Activated CD8-positive, alpha-beta memory T cell treated with anti-CD3 and anti-CD28 coated beads, Interleukin-2, amount 10 ng/mL, durations not matched to agents 7 days and 5 days (primary cell): Measurements from ENCODE around the gene SCAI. TPM values are rescaled to one million over a fixed set of nuclear protein-coding genes. Genes with fewer than 3 reads are reported as not detected.
"Not testable (repeated sequence)": the region's sequence is repeated elsewhere in the genome, so short reads cannot be mapped to it uniquely, and the experiment has no call there.

Experiments used
- ATAC-seq: fragments of 150-1000 bp; cut with Tn5 transposase; one replicate; pipeline ENCODE4 v1.10.0; 2021; ENCODE audit warnings: moderate library complexity
- CTCF ChIA-PET: fragments of 350-600 bp; sonication (Branson Sonifier 250); formaldehyde crosslinking; loops from one replicate; lab custom pipeline; 2021; ENCODE audit warnings: antibody characterized with exemption; lab: Charles Lee
- DNase-seq: peaks from one replicate; pipeline ENCODE4 v3.0.0-alpha.2; 2020
- H3K27ac Mint-ChIP-seq: one replicate; pipeline ENCODE4 v1.8.0; 2021; ENCODE audit warnings: mild to moderate bottlenecking, mixed read lengths
- H3K27me3 Mint-ChIP-seq: one replicate; pipeline ENCODE4 v1.8.0; 2021; ENCODE audit warnings: mixed read lengths
- H3K36me3 Mint-ChIP-seq: one replicate; pipeline ENCODE4 v1.8.0; 2021; ENCODE audit warnings: mild to moderate bottlenecking, mixed read lengths
- H3K4me1 Mint-ChIP-seq: one replicate; pipeline ENCODE4 v1.8.0; 2021; ENCODE audit warnings: mixed read lengths
- H3K4me3 Mint-ChIP-seq: one replicate; pipeline ENCODE4 v1.8.0; 2021; ENCODE audit warnings: mild to moderate bottlenecking, moderate library complexity, mixed read lengths
- H3K9me3 Mint-ChIP-seq: one replicate; pipeline ENCODE4 v1.8.0; 2022; ENCODE audit warnings: low read depth, mixed read lengths
- total RNA-seq, 2 experiments: library from RNA; stranded (reverse); gene quantifications; one replicate each; pipeline ENCODE4 v1.2.3, GENCODE V29; 2021

The SCAI gene
- total RNA-seq, 2 experiments from 2014 or later: 9.4 to 13.7 TPM

DNA sequence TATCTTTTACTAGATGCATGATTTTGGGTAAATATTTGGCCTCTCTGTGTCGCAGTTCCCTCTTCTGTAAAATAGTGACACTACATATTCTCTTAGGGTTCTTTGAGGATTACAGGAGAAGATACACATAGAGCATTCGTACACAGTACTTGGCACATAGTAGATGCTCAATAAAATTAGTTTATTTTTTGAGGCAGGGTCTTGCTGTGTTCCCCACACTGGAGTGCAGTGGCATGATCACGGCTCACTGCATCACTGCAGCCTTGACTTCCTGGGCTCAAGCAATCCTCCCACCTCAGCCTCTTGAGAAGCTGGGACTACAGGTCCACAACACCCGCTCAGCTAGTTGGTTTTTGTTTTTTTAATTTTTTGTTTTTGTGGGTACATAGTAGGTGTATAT lies 1.6 kb downstream of the SCAI start:
- no peak overlapping the region for H3K27ac Mint-ChIP-seq
- H3K9me3 Mint-ChIP-seq: no peaks in the 10 kb centered on the region
- no peaks in the 10 kb centered on the region for H3K27me3 Mint-ChIP-seq
- no peak for DNase-seq
- peaks cover 11% of the 10 kb centered on the region for H3K36me3 Mint-ChIP-seq
- peak overlapping the region; percentile 91 for H3K4me3 Mint-ChIP-seq
- H3K4me1 Mint-ChIP-seq: peaks cover 35% of the 10 kb centered on the region
- CTCF ChIA-PET: interaction anchor here (0.6 to 5.4 kb wide), 14 partner anchors 8 to 1568 kb away, joined by 3 to 28 read pairs (median 4); partner anchors contain the start of gene WDR38
- ATAC-seq: no peak

DNA sequence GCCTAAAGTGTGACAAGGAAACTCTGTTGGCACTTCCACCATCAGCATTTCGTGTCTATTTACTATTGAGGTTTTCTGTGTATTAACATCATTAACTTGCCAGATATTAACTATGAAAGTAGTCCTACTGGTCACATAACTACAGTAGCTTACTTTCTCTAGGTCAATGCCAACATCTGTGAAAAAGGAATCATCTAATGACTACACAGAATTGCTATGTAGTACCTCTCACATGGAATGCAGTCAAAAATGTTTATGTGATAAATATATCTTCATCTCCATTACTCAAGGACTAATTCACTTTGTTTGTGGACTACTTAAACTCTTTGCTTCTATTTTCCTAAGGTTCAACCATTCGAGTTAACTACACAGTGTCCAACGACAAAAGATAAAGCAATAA lies 2.1 kb downstream of the SCAI start:
- peaks cover 31% of the 10 kb centered on the region for H3K4me1 Mint-ChIP-seq
- no peak overlapping the region for H3K27ac Mint-ChIP-seq
- DNase-seq: no peak
- no peak overlapping the region for H3K4me3 Mint-ChIP-seq
- H3K36me3 Mint-ChIP-seq: peaks cover 11% of the 10 kb centered on the region
- no peaks in the 10 kb centered on the region for H3K27me3 Mint-ChIP-seq
- CTCF ChIA-PET: interaction anchor here (0.7 to 5.4 kb wide), 5 partner anchors 14 to 1836 kb away, joined by 3 to 28 read pairs (median 7); partner anchors contain the start of gene WDR38
- no peak for ATAC-seq
- H3K9me3 Mint-ChIP-seq: no peaks in the 10 kb centered on the region

DNA sequence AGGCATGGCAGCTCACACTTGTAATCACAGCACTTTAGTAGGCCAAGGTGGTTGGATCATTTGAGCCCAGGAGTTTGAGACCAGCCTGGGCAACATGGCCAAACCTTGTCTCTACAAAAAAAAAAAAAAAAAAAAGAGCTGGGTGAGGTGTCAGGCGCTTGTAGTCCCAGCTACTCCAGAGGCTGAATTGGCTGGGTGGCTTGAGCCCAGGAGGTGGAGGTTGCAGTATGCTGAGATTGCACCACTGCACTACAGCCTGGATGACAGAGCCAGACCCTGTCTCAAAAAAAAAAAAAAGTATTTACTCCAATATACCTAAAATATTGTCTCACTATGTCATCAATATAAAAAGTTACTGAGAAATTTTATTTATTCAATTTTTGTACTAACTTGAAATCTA lies 2.8 kb downstream of the SCAI start:
- CTCF ChIA-PET: interaction anchor here (0.7 to 5.4 kb wide), 3 partner anchors 9 to 1835 kb away, joined by 3 to 28 read pairs (median 3); no protein-coding TSS in a partner anchor
- DNase-seq (no peak), ATAC-seq (no peak)
- Mint-ChIP-seq H3K4me3 (no peak overlapping the region), H3K27ac (no peak overlapping the region), H3K36me3 (peaks cover 11% of the 10 kb centered on the region), H3K27me3 (no peaks in the 10 kb centered on the region), H3K4me1 (peaks cover 28% of the 10 kb centered on the region), H3K9me3 (no peaks in the 10 kb centered on the region)

DNA sequence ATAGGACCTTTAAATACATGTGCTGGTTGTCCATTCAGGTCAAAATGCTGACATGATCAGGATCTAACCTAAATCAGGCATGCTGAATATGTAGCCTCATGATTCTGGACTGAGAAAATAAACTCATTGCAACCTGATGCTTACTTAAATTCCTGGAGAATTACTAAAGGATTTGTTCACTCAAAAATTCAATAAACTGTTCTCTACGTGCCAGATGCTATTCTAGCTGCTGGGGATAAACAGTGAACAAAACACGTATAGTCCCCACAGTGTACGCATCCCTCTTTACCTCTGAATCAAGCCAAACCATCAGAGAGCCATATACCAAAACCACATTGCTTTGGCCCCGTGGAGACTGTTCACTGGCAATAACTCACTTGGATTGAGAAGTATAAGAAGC lies 6.1 kb downstream of the SCAI start:
- ATAC-seq: no peak
- Mint-ChIP-seq H3K4me3 (no peak overlapping the region), H3K4me1 (peaks cover 28% of the 10 kb centered on the region), H3K27me3 (no peaks in the 10 kb centered on the region), H3K36me3 (peaks cover 25% of the 10 kb centered on the region), H3K27ac (no peak overlapping the region), H3K9me3 (peaks cover 9% of the 10 kb centered on the region)
- CTCF ChIA-PET: no interaction called here
- no peak for DNase-seq

DNA sequence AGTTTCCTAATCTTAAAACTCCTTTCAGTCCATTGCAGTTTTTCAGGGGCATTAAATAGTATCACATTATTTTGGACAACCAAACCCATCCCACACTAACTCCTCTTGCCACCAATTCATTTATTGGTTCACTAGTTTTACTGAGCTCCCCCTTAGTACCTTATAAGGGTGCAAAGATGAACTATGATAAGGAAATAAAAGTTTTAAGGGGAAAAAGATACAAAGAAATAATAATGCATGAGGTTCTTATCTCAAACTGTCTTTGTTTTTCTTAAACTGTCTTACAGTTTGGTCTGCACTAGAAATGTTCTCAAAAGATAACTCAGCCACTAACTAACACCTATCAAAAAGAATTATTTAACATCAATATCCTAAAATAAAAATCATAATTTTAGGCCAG lies 8.4 kb downstream of the SCAI start:
- DNase-seq (no peak), ATAC-seq (no peak)
- peaks cover 9% of the 10 kb centered on the region for H3K9me3 Mint-ChIP-seq
- peaks cover 20% of the 10 kb centered on the region for H3K4me1 Mint-ChIP-seq
- no peaks in the 10 kb centered on the region for H3K27me3 Mint-ChIP-seq
- H3K36me3 Mint-ChIP-seq: peaks cover 20% of the 10 kb centered on the region
- no peak overlapping the region for H3K4me3 Mint-ChIP-seq
- CTCF ChIA-PET: interaction anchor here (2.6 kb wide), 1 partner anchor 8 kb away, joined by 15 read pairs; the partner anchor contains the start of gene SCAI
- H3K27ac Mint-ChIP-seq: no peak overlapping the region

DNA sequence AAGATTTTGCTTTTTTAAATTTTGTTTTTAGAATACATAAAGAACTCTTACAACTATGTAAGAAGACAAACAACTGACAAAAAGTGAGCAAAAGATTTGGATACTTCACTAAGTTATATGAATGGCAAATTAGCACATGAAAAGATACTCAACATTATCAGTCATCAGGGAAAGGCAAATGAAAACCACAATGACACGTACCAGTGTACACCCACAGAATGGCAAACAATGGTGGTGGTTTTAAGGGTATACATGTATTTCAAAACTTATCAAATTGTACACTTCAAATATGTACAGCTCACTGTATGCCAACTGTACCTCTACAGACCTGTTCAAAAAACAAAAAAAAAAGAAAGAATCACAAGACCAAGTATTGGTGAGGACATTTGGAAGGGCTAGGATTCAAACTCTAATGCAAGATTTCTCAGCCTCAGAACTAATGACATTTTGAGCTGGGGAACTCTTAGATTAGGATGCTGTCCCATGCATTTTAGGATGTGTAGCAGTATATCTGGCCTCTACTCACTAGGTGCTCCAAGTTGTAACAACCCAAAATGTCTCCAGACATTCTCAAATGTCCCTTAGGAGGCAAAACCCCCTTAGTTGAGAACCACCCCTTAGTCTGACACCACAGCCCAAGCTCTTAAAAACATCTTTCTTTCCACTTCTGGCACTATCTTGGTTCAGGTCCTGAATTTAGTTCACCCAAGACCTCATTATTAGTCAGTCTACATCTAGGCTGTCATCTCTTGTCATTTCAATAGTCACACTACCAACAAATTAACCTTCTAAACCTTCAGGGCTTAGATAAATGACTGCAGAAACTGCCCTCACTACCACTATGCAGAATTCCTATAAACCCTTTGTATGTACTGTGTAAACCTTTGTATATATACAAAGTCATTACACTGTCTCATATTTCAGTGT lies 9.7 kb downstream of the SCAI start:
- DNase-seq: no peak

DNA sequence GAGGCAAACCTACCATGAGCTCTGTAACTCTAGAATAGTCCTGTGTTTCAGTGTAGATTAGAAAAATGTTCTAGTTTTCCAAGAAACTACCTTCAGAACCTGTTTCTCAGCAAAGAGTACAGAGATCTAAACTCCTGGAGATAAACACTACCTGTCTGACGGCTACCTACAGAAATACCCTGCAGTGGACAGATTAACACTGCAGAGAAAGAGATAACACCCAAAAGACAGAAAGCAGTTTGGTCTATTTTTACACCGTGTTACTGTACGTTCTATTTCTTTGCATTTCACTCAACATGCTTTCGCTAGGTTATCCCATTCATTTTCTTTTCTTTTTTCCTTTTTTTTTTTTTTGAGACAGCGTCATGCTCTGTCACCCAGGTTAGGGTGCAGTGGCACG lies 11.6 kb downstream of the SCAI start:
- Mint-ChIP-seq H3K4me3 (no peak overlapping the region), H3K4me1 (peaks cover 20% of the 10 kb centered on the region), H3K36me3 (peaks cover 16% of the 10 kb centered on the region), H3K9me3 (peaks cover 9% of the 10 kb centered on the region), H3K27me3 (no peaks in the 10 kb centered on the region), H3K27ac (no peak overlapping the region)
- CTCF ChIA-PET: interaction anchor here (0.7 kb wide), 1 partner anchor 10 kb away, joined by 3 read pairs; no protein-coding TSS in a partner anchor
- ATAC-seq (no peak), DNase-seq (no peak)

More for the DNA sequence above, 9.7 kb downstream of the SCAI start:
- CTCF ChIA-PET: interaction anchor here (2.6 kb wide), 1 partner anchor 10 kb away, joined by 15 read pairs; the partner anchor contains the start of gene SCAI
- Mint-ChIP-seq H3K27ac (peak overlapping the region; percentile 14), H3K36me3 (peaks cover 19% of the 10 kb centered on the region), H3K9me3 (peaks cover 9% of the 10 kb centered on the region), H3K4me3 (no peak overlapping the region), H3K4me1 (peaks cover 16% of the 10 kb centered on the region), H3K27me3 (no peaks in the 10 kb centered on the region)
- peak; percentile 33 for ATAC-seq

DNA sequence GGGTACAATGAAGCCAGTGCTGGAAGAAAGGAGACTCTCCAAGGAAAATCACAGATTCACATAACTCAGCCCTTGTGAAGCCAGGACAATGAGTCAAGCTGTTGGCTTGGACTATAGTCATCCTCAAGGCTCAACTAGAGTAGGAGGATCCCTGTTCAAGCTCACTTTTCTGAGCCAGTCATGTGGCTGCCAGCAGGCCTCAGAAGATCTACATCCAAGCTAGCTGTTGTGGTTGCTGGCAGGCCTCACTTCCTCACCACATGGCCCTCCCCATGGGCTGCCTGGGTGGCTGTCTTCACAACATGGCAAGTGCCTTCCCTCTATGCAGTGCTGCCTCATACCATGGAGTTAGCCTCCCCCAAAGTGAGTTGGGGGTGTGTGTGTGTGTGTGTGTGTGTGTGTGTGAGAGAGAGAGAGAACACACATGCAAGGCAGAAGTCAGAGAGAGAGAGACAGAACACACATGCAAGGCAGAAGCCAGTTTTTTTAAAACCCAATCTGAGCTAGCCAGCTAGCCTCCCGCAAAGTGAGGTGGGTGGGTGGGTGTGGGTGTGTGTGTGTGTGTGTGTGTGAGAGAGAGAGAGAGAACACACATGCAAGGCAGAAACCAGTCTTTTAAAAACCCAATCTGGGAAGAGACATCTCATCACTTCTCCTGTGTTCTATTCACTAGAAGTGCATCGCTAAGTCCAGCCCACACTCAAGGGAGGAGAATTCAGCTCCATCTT lies 17.1 kb downstream of the SCAI start:
- CTCF ChIA-PET: interaction anchor here (0.8 to 4.4 kb wide), 8 partner anchors 12 to 354 kb away, joined by 3 to 28 read pairs (median 4); partner anchors contain the start of genes SCAI and WDR38
- peaks cover 4% of the 10 kb centered on the region for H3K36me3 Mint-ChIP-seq
- peaks cover 25% of the 10 kb centered on the region for H3K4me1 Mint-ChIP-seq

DNA sequence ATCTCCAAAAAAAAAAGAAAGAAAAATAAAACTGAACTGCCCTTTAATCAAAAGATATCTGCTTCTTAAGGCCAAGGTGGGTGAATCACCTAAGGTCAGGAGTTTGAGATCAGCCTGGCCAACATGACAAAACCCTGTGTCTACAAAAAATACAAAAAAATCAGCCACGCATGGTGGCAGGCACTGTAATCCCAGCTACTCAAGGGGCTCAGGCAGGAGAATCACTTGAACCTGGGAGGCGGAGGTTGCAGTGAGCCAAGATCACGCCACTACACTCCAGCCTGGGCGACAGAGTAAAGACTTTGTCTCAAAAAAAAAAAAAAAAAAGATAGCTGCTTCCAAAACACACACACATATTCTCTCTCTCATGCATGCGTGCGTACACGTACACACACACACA lies 17.8 kb downstream of the SCAI start:
- Mint-ChIP-seq H3K4me1 (peaks cover 31% of the 10 kb centered on the region), H3K4me3 (no peak overlapping the region), H3K36me3 (peaks cover 4% of the 10 kb centered on the region), H3K9me3 (no peaks in the 10 kb centered on the region), H3K27ac (peak overlapping the region; percentile 92), H3K27me3 (no peaks in the 10 kb centered on the region)
- no peak for ATAC-seq
- DNase-seq: no peak
- CTCF ChIA-PET: interaction anchor here (0.8 to 4.4 kb wide), 7 partner anchors 11 to 353 kb away, joined by 3 to 28 read pairs (median 4); partner anchors contain the start of genes SCAI and WDR38

More for the DNA sequence above, 17.1 kb downstream of the SCAI start:
- Mint-ChIP-seq H3K4me3 (peak overlapping the region; percentile 32), H3K27me3 (no peaks in the 10 kb centered on the region), H3K9me3 (no peaks in the 10 kb centered on the region), H3K27ac (peak overlapping the region; percentile 92)
- ATAC-seq (peak; percentile 99), DNase-seq (peak; percentile 95)

DNA sequence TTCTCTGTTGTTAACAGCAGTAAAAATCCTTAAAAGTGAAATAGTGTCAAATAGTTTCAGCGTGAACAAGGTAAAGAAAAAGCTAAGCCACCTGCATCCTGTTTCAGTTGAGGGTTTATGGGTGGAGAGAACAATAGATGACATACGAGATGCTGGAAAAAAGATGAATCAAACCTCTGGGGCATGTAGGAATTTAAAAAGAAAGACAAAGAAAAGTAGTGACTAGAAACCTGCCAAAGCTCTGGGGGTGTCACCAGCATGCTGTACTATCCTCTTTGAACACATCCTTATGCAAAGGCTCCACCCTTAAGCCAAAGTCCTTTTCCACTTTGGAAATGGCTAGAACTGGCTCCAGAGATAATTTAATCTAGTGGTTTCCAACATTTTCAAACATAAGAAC lies 22.2 kb downstream of the SCAI start:
- CTCF ChIA-PET: no interaction called here
- H3K27me3 Mint-ChIP-seq: no peaks in the 10 kb centered on the region
- DNase-seq: no peak
- H3K4me3 Mint-ChIP-seq: no peak overlapping the region
- H3K27ac Mint-ChIP-seq: no peak overlapping the region
- H3K4me1 Mint-ChIP-seq: peaks cover 28% of the 10 kb centered on the region
- ATAC-seq: no peak
- H3K36me3 Mint-ChIP-seq: peaks cover 10% of the 10 kb centered on the region
- no peaks in the 10 kb centered on the region for H3K9me3 Mint-ChIP-seq

DNA sequence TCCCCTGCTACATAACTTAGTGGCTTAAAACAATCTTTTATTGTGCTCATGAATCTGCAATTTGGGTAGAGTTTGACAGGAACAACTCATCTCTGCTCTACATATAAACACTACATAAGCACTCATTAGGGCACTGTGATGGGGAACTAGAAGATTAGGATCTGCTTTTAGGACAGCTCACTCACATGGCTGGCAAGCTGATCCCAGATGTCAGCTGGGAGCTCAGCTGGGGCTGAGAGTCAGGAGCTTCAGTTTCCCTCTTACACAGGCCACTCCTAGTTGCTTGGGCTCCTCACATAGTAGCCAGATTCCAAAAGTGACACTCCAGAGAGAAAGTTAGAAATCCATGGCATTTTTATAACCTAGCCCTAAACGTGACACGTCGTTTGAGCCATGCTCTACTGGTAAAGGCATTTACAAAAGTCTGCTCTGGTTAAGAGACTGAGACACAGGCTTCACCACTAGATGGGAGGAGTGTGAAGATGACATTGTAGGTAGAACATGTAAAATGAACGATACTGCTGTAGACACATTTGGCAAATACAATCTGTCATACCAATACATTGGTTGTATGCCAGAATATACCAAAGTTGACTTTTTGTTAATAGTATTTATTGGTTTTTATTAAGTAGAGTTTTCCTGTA lies 23.6 kb downstream of the SCAI start:
- Mint-ChIP-seq H3K4me1 (peaks cover 18% of the 10 kb centered on the region), H3K36me3 (peaks cover 9% of the 10 kb centered on the region), H3K27ac (no peak overlapping the region), H3K9me3 (no peaks in the 10 kb centered on the region), H3K4me3 (no peak overlapping the region), H3K27me3 (no peaks in the 10 kb centered on the region)
- CTCF ChIA-PET: no interaction called here
- ATAC-seq (peak; percentile 36), DNase-seq (no peak)

DNA sequence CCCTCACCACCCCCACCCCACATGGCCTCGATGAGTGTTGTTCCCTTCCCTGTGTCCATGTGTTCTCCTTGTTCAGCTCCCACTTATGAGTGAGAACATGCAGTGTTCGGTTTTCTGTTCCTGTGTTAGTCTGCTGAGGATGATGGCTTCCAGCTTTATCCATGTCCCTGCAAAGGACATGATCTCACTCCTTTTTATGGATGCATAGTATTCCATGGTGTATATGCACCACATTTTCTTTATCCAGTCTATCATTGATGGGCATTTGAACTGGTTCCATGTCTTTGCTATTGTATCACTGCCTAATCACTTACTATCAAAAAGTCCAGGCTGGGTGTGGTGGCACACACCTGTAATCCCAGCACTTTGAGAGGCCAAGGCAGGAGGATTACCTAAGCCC lies 24.6 kb downstream of the SCAI start:
- CTCF ChIA-PET, DNase-seq, H3K4me3 Mint-ChIP-seq, H3K27me3 Mint-ChIP-seq, H3K9me3 Mint-ChIP-seq, H3K27ac Mint-ChIP-seq, ATAC-seq: not testable (repeated sequence)
- H3K4me1 Mint-ChIP-seq: peaks cover 17% of the 10 kb centered on the region
- peaks cover 12% of the 10 kb centered on the region for H3K36me3 Mint-ChIP-seq
